Measurements from ENCODE around the gene ANO2. TPM values are rescaled to one million over a fixed set of nuclear protein-coding genes. Genes with fewer than 3 reads are reported as not detected.

Gene ANO2
- total and polyA plus RNA-seq, 7 donors: 1.3 to 9.3 (median 4.2) TPM

- intact Hi-C loops (cut with DNase I): no loop called here
- H3K9me3 ChIP-seq: no peaks in the 10 kb centered on the region
- TF ChIP-seq, protein P1, sequence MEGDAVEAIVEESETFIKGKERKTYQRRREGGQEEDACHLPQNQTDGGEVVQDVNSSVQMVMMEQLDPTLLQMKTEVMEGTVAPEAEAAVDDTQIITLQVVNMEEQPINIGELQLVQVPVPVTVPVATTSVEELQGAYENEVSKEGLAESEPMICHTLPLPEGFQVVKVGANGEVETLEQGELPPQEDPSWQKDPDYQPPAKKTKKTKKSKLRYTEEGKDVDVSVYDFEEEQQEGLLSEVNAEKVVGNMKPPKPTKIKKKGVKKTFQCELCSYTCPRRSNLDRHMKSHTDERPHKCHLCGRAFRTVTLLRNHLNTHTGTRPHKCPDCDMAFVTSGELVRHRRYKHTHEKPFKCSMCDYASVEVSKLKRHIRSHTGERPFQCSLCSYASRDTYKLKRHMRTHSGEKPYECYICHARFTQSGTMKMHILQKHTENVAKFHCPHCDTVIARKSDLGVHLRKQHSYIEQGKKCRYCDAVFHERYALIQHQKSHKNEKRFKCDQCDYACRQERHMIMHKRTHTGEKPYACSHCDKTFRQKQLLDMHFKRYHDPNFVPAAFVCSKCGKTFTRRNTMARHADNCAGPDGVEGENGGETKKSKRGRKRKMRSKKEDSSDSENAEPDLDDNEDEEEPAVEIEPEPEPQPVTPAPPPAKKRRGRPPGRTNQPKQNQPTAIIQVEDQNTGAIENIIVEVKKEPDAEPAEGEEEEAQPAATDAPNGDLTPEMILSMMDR (IDR thresholded peaks at IDR 0.05): no peak
- DNase-seq: no peak
- H3K4me1 ChIP-seq: no peaks in the 10 kb centered on the region
- 57 to 78% (median 68%) methylated on average over 3 of the region's 3 CpGs for WGBS, 3 donors
- no peak overlapping the region for H3K27ac ChIP-seq
- H3K4me3 ChIP-seq: no peak overlapping the region
- ATAC-seq: no peak
- H3K27me3 ChIP-seq (ENCODE audit: insufficient read depth in 3 of 3, low read length in 2 of 3): peaks cover 0 to 4% (median 0%) of the 10 kb centered on the region in 3 donors
- no peaks in the 10 kb centered on the region for H3K36me3 ChIP-seq (ENCODE audit: insufficient read depth in 1 of 2, low read depth in 1 of 2)
Measured at GRCh38 chr12:5578775-5579174, 366.3 kb downstream of the ANO2 start.

DNA sequence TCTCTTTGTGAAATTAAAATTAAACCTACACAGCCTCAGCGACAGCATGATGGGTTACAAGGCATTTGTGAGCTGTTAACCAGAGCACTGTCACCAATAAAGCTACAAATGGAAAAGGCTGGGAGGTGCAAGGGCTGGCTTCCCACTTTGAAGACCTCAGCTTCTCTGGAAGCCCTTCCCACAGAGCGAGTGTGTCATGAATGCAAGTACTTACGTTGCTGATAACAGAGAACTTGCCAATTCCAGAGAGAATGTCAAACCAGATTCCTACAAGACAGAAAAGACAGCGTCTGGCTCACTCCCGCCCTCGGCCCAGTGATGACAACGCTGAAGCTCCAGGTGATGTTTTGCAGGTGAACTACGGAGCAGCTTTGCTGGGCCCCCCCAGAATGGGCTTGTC, 367.3 kb downstream of the ANO2 start:
- TF ChIP-seq, protein P1 (IDR thresholded peaks at IDR 0.05): no peak

DNA sequence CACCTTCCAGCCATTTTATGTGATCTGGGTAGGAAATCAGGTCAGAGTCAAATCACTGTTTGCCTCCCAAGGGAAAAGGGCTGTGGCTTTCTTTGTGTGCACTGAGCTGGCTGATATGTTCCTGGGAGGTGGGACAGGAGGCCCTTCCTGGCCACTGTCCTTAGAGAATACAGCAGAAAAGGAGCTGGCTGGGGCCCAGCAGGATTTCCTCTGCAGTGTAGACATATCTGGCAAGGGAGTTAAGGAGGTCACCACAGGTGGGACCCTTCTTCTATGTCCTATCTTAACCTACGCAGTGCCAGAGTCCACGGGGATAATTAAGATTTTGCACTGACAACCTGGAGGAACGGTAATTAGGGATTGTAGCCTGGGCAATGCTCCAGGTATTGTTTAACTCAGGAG, 367.8 kb downstream of the ANO2 start:
- TF ChIP-seq, protein P1 (IDR thresholded peaks at IDR 0.05): no peak
- 61 to 71% (median 68%) methylated on average over 3 of the region's 3 CpGs for WGBS, 3 donors
- ATAC-seq (peak in 3 of 4 donors; percentile 23 to 52 (median 49)), DNase-seq (peak; percentile 29 to 59)
- Histone ChIP-seq H3K36me3 (ENCODE audit: insufficient read depth in 1 of 2, low read depth in 1 of 2) (no peaks in the 10 kb centered on the region), H3K27me3 (ENCODE audit: insufficient read depth in 3 of 3, low read length in 2 of 3) (peaks cover 0 to 4% (median 0%) of the 10 kb centered on the region in 3 donors), H3K4me1 (no peaks in the 10 kb centered on the region), H3K4me3 (no peak overlapping the region), H3K27ac (no peak overlapping the region), H3K9me3 (no peaks in the 10 kb centered on the region)
- intact Hi-C loops (cut with DNase I): no loop called here

More for the DNA sequence above, 367.3 kb downstream of the ANO2 start:
- no peak overlapping the region for H3K27ac ChIP-seq
- no peaks in the 10 kb centered on the region for H3K36me3 ChIP-seq (ENCODE audit: insufficient read depth in 1 of 2, low read depth in 1 of 2)
- H3K4me3 ChIP-seq: no peak overlapping the region
- no peaks in the 10 kb centered on the region for H3K4me1 ChIP-seq
- ATAC-seq (no peak), DNase-seq (no peak)
- WGBS, 3 donors: 71 to 83% (median 81%) methylated on average over 8 of the region's 8 CpGs
- H3K9me3 ChIP-seq: no peaks in the 10 kb centered on the region
- peaks cover 0 to 4% (median 0%) of the 10 kb centered on the region in 3 donors for H3K27me3 ChIP-seq (ENCODE audit: insufficient read depth in 3 of 3, low read length in 2 of 3)
- intact Hi-C loops (cut with DNase I): no loop called here

GRCh38 chr12:5575987-5576386, 369.1 kb downstream of the ANO2 start:
- no peak overlapping the region for H3K4me3 ChIP-seq
- no peak for DNase-seq
- TF ChIP-seq, protein P1 (IDR thresholded peaks at IDR 0.05): no peak
- H3K27me3 ChIP-seq (ENCODE audit: insufficient read depth in 3 of 3, low read length in 2 of 3): peaks cover 0 to 13% (median 0%) of the 10 kb centered on the region in 3 donors
- ATAC-seq: no peak
- intact Hi-C loops (cut with DNase I): no loop called here
- no peaks in the 10 kb centered on the region for H3K9me3 ChIP-seq
- no peaks in the 10 kb centered on the region for H3K36me3 ChIP-seq (ENCODE audit: insufficient read depth in 1 of 2, low read depth in 1 of 2)
- 88 to 90% (median 89%) methylated on average over 3 of the region's 3 CpGs for WGBS, 3 donors
- no peak overlapping the region for H3K27ac ChIP-seq
- H3K4me1 ChIP-seq: no peaks in the 10 kb centered on the region

GRCh38 chr12:5575232-5575631, 369.8 kb downstream of the ANO2 start:
- 68 to 91% (median 71%) methylated on average over 5 of the region's 5 CpGs for WGBS, 3 donors
- Histone ChIP-seq H3K4me3 (no peak overlapping the region), H3K27me3 (ENCODE audit: insufficient read depth in 3 of 3, low read length in 2 of 3) (peaks cover 0 to 13% (median 0%) of the 10 kb centered on the region in 3 donors), H3K36me3 (ENCODE audit: insufficient read depth in 1 of 2, low read depth in 1 of 2) (no peaks in the 10 kb centered on the region), H3K4me1 (no peaks in the 10 kb centered on the region), H3K27ac (no peak overlapping the region), H3K9me3 (no peaks in the 10 kb centered on the region)
- TF ChIP-seq, protein P1 (IDR thresholded peaks at IDR 0.05): no peak
- ATAC-seq (no peak), DNase-seq (no peak)
- intact Hi-C loops (cut with DNase I): no loop called here
